ENCODE results near the gene ATRNL1.

DNA sequence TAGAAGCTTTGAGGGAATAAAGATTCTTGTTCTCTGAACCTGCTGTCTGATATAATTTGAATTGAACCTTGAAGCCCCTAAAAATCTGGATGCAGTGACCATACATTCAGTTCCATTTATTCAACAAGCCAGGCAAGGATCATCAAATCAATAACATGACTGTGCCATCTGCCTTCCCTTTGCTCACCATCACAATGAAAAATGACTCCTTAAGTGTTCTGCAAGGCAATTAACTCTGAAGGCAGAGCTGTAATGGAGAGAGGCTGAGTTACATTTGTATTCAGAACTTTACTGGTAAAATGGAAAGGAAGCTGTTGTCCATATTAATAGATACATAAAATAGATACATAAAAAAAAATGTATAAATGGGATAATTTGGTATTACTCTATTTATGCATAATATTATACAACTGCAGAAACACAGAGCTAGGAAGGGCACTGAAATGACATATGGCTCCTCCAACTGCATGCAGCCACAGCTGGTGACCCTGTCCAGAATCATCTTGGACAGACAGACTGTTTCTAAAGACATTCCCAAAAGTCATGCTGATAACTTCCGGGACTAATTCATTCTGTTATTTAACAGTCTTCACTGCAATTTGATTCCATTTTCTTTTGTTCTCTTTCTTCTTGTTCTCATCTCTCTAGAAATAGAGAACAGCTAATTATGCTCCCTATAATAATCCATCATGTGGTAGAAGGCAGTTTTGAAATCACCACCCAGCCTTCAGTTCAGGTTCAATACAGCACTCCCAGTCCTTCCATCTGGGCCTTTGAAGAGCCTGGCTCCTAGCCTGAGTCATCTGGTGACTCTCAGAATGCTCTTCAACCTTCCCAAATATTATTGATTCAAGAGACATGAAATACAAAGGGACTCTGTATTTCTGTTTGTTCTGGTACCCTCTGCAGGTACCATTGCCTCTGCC lies 767.3 kb downstream of the ATRNL1 start:
- no peak for TF ChIP-seq POLR2AphosphoS5 (IDR thresholded peaks at IDR 0.05; ENCODE audit: low read depth, low read length)
- TF ChIP-seq, protein P1, sequence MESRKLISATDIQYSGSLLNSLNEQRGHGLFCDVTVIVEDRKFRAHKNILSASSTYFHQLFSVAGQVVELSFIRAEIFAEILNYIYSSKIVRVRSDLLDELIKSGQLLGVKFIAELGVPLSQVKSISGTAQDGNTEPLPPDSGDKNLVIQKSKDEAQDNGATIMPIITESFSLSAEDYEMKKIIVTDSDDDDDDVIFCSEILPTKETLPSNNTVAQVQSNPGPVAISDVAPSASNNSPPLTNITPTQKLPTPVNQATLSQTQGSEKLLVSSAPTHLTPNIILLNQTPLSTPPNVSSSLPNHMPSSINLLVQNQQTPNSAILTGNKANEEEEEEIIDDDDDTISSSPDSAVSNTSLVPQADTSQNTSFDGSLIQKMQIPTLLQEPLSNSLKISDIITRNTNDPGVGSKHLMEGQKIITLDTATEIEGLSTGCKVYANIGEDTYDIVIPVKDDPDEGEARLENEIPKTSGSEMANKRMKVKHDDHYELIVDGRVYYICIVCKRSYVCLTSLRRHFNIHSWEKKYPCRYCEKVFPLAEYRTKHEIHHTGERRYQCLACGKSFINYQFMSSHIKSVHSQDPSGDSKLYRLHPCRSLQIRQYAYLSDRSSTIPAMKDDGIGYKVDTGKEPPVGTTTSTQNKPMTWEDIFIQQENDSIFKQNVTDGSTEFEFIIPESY (IDR thresholded peaks at IDR 0.05; ENCODE audit: extremely low read depth, insufficient replicate concordance, low read length): no peak
- TF ChIP-seq, protein P2, sequence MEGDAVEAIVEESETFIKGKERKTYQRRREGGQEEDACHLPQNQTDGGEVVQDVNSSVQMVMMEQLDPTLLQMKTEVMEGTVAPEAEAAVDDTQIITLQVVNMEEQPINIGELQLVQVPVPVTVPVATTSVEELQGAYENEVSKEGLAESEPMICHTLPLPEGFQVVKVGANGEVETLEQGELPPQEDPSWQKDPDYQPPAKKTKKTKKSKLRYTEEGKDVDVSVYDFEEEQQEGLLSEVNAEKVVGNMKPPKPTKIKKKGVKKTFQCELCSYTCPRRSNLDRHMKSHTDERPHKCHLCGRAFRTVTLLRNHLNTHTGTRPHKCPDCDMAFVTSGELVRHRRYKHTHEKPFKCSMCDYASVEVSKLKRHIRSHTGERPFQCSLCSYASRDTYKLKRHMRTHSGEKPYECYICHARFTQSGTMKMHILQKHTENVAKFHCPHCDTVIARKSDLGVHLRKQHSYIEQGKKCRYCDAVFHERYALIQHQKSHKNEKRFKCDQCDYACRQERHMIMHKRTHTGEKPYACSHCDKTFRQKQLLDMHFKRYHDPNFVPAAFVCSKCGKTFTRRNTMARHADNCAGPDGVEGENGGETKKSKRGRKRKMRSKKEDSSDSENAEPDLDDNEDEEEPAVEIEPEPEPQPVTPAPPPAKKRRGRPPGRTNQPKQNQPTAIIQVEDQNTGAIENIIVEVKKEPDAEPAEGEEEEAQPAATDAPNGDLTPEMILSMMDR (IDR thresholded peaks at IDR 0.05 in 2 of 3, conservative IDR thresholded peaks at IDR 0.05 in 1 of 3; ENCODE audit: borderline replicate concordance in 1 of 3, insufficient read depth in 1 of 3, low read depth in 2 of 3, low read length in 2 of 3): no peak
- TF ChIP-seq ZNF274 (IDR thresholded peaks at IDR 0.05; ENCODE audit: low read depth, low read length): no peak
- TF ChIP-seq CEBPB (IDR thresholded peaks at IDR 0.05; ENCODE audit: low read depth): no peak
- no peak for TF ChIP-seq POLR2A (IDR thresholded peaks at IDR 0.05; ENCODE audit: borderline replicate concordance, extremely low read depth, insufficient read depth, insufficient read length)
- no peak for TF ChIP-seq TCF7L2 (IDR thresholded peaks at IDR 0.05; ENCODE audit: borderline replicate concordance, extremely low read depth, insufficient read depth, insufficient read length)
- TF ChIP-seq, protein P3, sequence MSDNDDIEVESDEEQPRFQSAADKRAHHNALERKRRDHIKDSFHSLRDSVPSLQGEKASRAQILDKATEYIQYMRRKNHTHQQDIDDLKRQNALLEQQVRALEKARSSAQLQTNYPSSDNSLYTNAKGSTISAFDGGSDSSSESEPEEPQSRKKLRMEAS (IDR thresholded peaks at IDR 0.05): no peak
- TF ChIP-seq, protein P4, sequence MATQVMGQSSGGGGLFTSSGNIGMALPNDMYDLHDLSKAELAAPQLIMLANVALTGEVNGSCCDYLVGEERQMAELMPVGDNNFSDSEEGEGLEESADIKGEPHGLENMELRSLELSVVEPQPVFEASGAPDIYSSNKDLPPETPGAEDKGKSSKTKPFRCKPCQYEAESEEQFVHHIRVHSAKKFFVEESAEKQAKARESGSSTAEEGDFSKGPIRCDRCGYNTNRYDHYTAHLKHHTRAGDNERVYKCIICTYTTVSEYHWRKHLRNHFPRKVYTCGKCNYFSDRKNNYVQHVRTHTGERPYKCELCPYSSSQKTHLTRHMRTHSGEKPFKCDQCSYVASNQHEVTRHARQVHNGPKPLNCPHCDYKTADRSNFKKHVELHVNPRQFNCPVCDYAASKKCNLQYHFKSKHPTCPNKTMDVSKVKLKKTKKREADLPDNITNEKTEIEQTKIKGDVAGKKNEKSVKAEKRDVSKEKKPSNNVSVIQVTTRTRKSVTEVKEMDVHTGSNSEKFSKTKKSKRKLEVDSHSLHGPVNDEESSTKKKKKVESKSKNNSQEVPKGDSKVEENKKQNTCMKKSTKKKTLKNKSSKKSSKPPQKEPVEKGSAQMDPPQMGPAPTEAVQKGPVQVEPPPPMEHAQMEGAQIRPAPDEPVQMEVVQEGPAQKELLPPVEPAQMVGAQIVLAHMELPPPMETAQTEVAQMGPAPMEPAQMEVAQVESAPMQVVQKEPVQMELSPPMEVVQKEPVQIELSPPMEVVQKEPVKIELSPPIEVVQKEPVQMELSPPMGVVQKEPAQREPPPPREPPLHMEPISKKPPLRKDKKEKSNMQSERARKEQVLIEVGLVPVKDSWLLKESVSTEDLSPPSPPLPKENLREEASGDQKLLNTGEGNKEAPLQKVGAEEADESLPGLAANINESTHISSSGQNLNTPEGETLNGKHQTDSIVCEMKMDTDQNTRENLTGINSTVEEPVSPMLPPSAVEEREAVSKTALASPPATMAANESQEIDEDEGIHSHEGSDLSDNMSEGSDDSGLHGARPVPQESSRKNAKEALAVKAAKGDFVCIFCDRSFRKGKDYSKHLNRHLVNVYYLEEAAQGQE (IDR thresholded peaks at IDR 0.05; ENCODE audit: low read depth): no peak
- TF ChIP-seq, protein P5, sequence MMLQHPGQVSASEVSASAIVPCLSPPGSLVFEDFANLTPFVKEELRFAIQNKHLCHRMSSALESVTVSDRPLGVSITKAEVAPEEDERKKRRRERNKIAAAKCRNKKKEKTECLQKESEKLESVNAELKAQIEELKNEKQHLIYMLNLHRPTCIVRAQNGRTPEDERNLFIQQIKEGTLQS (IDR thresholded peaks at IDR 0.05): no peak
- TF ChIP-seq EZH2 (IDR thresholded peaks at IDR 0.05): no peak
- no peak for TF ChIP-seq SP1 (IDR thresholded peaks at IDR 0.05; ENCODE audit: low read depth)
- TF ChIP-seq EZH2phosphoT487 (IDR thresholded peaks at IDR 0.05; ENCODE audit: borderline replicate concordance): no peak
- TF ChIP-seq EGR1 (IDR thresholded peaks at IDR 0.05; ENCODE audit: low read depth): no peak
